ENCODE results near the gene TRIM42. TPM values are rescaled to one million over a fixed set of nuclear protein-coding genes. Genes with fewer than 3 reads are reported as not detected.

TRIM42 gene
- total RNA-seq, 4 donors from 2014 or later: not detected

- H3K4me1 ChIP-seq: no peaks in the 10 kb centered on the region
- no peaks in the 10 kb centered on the region for H3K36me3 ChIP-seq
- DNase-seq: no peak
- H3K4me3 ChIP-seq: no peak overlapping the region
- TF ChIP-seq POLR2A (IDR thresholded peaks at IDR 0.05) (no peak), CTCF (IDR thresholded peaks at IDR 0.05) (no peak)
- no peaks in the 10 kb centered on the region for H3K9me3 ChIP-seq
- H3K27ac ChIP-seq: no peak overlapping the region
- no peaks in the 10 kb centered on the region for H3K27me3 ChIP-seq
These were observed 24.4 kb downstream of the TRIM42 start for GRCh38 chr3:140702281-140702680.

- DNase-seq: no peak
- Histone ChIP-seq H3K36me3 (no peaks in the 10 kb centered on the region), H3K9me3 (no peaks in the 10 kb centered on the region), H3K27ac (no peak overlapping the region), H3K4me1 (no peaks in the 10 kb centered on the region), H3K4me3 (no peak overlapping the region), H3K27me3 (no peaks in the 10 kb centered on the region)
- TF ChIP-seq CTCF (IDR thresholded peaks at IDR 0.05): no peak
- TF ChIP-seq POLR2A (IDR thresholded peaks at IDR 0.05): no peak
These were observed 25.6 kb downstream of the TRIM42 start for GRCh38 chr3:140703496-140703895.

GRCh38 chr3:140704733-140705132 is 26.9 kb downstream of the TRIM42 start:
- Histone ChIP-seq H3K9me3 (no peaks in the 10 kb centered on the region), H3K4me1 (no peaks in the 10 kb centered on the region), H3K27me3 (no peaks in the 10 kb centered on the region), H3K36me3 (no peaks in the 10 kb centered on the region), H3K27ac (no peak overlapping the region), H3K4me3 (no peak overlapping the region)
- TF ChIP-seq POLR2A (IDR thresholded peaks at IDR 0.05): no peak
- no peak for TF ChIP-seq CTCF (IDR thresholded peaks at IDR 0.05)
- no peak for DNase-seq

GRCh38 chr3:140705954-140706353 is 28.1 kb downstream of the TRIM42 start:
- no peaks in the 10 kb centered on the region for H3K9me3 ChIP-seq
- no peaks in the 10 kb centered on the region for H3K27me3 ChIP-seq
- H3K4me3 ChIP-seq: no peak overlapping the region
- no peak for DNase-seq
- no peaks in the 10 kb centered on the region for H3K4me1 ChIP-seq
- no peak for TF ChIP-seq POLR2A (IDR thresholded peaks at IDR 0.05)
- no peak for TF ChIP-seq CTCF (IDR thresholded peaks at IDR 0.05)
- H3K36me3 ChIP-seq: no peaks in the 10 kb centered on the region
- no peak overlapping the region for H3K27ac ChIP-seq

- Histone ChIP-seq H3K4me3 (no peak overlapping the region), H3K27ac (no peak overlapping the region), H3K9me3 (no peaks in the 10 kb centered on the region)
These were observed 28.5 kb downstream of the TRIM42 start for GRCh38 chr3:140706360-140706759.

More at GRCh38 chr3:140706360-140706759, 28.5 kb downstream of the TRIM42 start:
- no peak for DNase-seq
- Histone ChIP-seq H3K27me3 (no peaks in the 10 kb centered on the region), H3K36me3 (no peaks in the 10 kb centered on the region), H3K4me1 (no peaks in the 10 kb centered on the region)
- no peak for TF ChIP-seq POLR2A (IDR thresholded peaks at IDR 0.05)
- no peak for TF ChIP-seq CTCF (IDR thresholded peaks at IDR 0.05)

All from Peyer's patch (tissue), 4 donors.